Skeletal muscle tissue (tissue), 4 donors: ENCODE results near the gene LNP1. TPM values are rescaled to one million over a fixed set of nuclear protein-coding genes. Genes with fewer than 3 reads are reported as not detected.

Experiments used
- H3K27ac ChIP-seq: one replicate; pipeline ENCODE4 v1.7.0; 2013; ENCODE audit warnings: mild to moderate bottlenecking, low read depth, low read length, inconsistent platforms
- H3K27me3 ChIP-seq, 3 donors: one replicate each; pipeline ENCODE4 v1.7.0; 2013; ENCODE audit warnings: low read length in 3 of 3; ENCODE audit not compliant: control insufficient read depth in 3 of 3, insufficient read depth in 3 of 3
- H3K36me3 ChIP-seq, 3 donors: one replicate each; pipeline ENCODE4 v1.7.0; 2013; ENCODE audit warnings: low read length in 3 of 3; ENCODE audit not compliant: control insufficient read depth in 3 of 3, insufficient read depth in 3 of 3
- H3K4me1 ChIP-seq, 3 donors: one replicate each; pipeline ENCODE4 v1.7.0; 2013; ENCODE audit warnings: low read length in 3 of 3, mild to moderate bottlenecking in 3 of 3; ENCODE audit not compliant: control insufficient read depth in 3 of 3, insufficient read depth in 3 of 3
- H3K4me3 ChIP-seq, 3 donors: one replicate each; pipeline ENCODE4 v1.7.0; 2013; ENCODE audit warnings: low read length in 3 of 3
- H3K9ac ChIP-seq, 3 donors: one replicate each; pipeline ENCODE4 v1.7.0; 2013; ENCODE audit warnings: low read length in 3 of 3, mild to moderate bottlenecking in 3 of 3, moderate library complexity in 2 of 3, low read depth in 1 of 3
- H3K9me3 ChIP-seq, 3 donors: one replicate each; pipeline ENCODE4 v1.7.0; 2013; ENCODE audit warnings: low read length in 3 of 3; ENCODE audit not compliant: control insufficient read depth in 3 of 3
- total RNA-seq: library from RNA; depleted of rRNA; stranded (reverse); fragments of >200 nt; gene quantifications from one replicate; pipeline ENCODE4 v1.2.3, GENCODE V29; 2014
- donor health status: Osteomylitis.

LNP1 gene
- total RNA-seq, 1 donor from 2014 or later: 7.3 TPM

GRCh38 chr3:100407977-100408532 lies 6.7 kb downstream of the LNP1 start:
- Histone ChIP-seq H3K4me3 (no peak overlapping the region), H3K9ac (no peak overlapping the region), H3K27me3 (no peaks in the 10 kb centered on the region), H3K4me1 (peaks cover 5 to 8% (median 6%) of the 10 kb centered on the region in 3 donors), H3K27ac (no peak overlapping the region), H3K36me3 (no peaks in the 10 kb centered on the region), H3K9me3 (no peaks in the 10 kb centered on the region)

DNA sequence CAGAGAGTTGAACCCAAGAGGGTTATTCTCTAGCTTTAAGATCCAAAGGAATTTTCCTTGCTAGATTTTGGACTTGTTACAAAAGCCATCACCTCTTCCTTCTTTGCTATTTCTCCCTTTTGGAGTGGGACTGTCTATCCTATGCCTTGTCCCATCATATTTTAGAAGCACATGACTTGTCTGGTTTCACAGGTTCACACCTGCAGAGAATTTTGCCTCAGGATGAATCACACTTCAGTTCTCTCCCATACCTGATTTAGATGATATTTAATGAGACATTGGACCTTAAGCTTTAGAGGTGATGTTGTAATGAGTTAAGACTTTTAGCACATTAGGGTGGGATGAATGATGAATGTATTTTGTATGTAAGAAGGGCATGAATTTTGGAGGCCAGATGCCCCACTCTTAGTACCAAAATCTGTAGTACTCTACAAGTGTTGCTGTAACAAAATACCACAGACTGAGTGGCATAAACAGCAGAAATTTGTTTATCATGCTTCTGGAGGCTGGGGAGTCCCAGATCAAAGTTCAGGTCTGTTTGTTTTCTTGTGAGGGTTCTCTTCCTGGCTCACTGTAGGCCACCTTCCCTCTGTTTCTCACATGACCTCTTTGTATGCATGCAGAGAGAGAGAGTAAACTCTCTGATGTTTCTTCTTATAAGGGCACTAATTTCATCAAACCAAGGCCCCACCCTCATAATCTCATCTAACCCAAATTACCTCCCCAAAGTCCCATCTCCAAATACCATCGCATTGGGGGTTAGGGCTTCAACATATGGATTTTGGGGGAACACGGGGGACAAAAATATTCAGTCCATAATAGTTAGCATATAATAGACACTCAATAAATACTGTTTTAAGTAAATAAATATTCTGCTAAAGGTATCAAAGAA lies 10.0 kb downstream of the LNP1 start:
- Histone ChIP-seq H3K36me3 (no peaks in the 10 kb centered on the region), H3K4me1 (peaks cover 6 to 8% (median 8%) of the 10 kb centered on the region in 3 donors), H3K4me3 (no peak overlapping the region), H3K27me3 (no peaks in the 10 kb centered on the region), H3K27ac (no peak overlapping the region), H3K9me3 (no peaks in the 10 kb centered on the region), H3K9ac (no peak overlapping the region)

DNA sequence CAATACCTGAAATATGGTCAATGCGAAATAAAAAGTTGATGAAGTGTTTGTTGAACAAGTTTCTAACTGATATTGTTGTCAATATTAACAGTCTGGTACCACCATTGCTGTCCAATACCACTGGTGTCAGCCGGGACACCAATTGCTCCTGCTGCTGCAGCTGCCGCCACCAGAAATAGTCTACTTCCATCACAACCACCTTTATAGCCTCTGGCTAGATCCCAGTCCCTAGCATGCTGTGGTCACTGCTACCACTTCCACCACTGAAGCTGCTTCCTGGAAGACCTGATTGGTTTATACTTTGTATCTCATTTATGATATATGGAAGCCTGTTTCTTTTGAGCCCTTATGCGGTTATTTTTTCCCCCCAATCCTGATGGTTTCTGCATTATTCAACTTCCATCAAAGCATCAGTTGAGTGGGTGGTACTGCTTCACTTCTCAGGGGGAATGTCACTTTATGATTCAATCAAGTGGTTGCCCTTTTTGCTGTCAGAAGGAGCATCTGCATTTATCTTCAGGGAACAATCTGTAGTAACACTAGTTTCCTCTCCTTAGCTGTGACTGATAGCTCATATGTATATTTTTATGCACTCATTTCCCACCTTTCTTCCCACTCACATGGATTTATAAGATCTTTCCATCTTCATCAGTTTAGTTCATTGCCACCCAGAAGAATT lies 11.7 kb downstream of the LNP1 start:
- Histone ChIP-seq H3K27me3 (no peaks in the 10 kb centered on the region), H3K4me1 (peaks cover 6 to 8% (median 8%) of the 10 kb centered on the region in 3 donors), H3K4me3 (no peak overlapping the region), H3K9me3 (no peaks in the 10 kb centered on the region), H3K27ac (peak overlapping the region; percentile 71), H3K36me3 (no peaks in the 10 kb centered on the region), H3K9ac (no peak overlapping the region)

GRCh38 chr3:100413613-100414012 lies 12.3 kb downstream of the LNP1 start:
- Histone ChIP-seq H3K9me3 (no peaks in the 10 kb centered on the region), H3K4me1 (peaks cover 6 to 8% (median 8%) of the 10 kb centered on the region in 3 donors), H3K4me3 (no peak overlapping the region), H3K9ac (no peak overlapping the region), H3K36me3 (no peaks in the 10 kb centered on the region), H3K27me3 (no peaks in the 10 kb centered on the region), H3K27ac (peak overlapping the region; percentile 71)

DNA sequence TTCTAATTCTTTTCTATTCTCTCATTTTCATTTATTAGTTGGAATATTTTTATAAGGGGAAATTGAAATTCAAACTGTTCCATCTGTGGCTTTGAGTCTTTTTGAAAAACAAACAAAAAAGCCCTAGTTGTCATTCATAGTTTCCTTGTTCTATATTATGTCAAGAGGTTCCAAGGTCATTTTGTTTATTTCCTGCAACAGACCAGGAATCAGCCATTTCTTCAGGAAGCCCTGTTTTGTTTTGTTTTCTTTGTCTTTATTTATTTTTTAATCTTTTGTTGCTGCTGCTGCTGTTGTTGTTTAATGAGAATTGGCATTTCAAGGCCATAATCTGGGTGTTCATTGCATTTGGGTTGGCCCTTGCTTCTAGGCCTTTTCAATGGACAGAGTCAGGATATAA lies 14.8 kb downstream of the LNP1 start:
- Histone ChIP-seq H3K4me3 (no peak overlapping the region), H3K9ac (no peak overlapping the region), H3K9me3 (no peaks in the 10 kb centered on the region), H3K27ac (no peak overlapping the region), H3K27me3 (no peaks in the 10 kb centered on the region), H3K36me3 (no peaks in the 10 kb centered on the region), H3K4me1 (peaks cover 6 to 8% (median 8%) of the 10 kb centered on the region in 3 donors)

- H3K4me1 ChIP-seq: peaks cover 6 to 8% (median 8%) of the 10 kb centered on the region in 3 donors
- no peaks in the 10 kb centered on the region for H3K9me3 ChIP-seq
- H3K4me3 ChIP-seq: no peak overlapping the region
- H3K27me3 ChIP-seq: no peaks in the 10 kb centered on the region
- no peaks in the 10 kb centered on the region for H3K36me3 ChIP-seq
- no peak overlapping the region for H3K27ac ChIP-seq
- no peak overlapping the region for H3K9ac ChIP-seq
Measured at GRCh38 chr3:100416863-100417262, 15.5 kb downstream of the LNP1 start.

DNA sequence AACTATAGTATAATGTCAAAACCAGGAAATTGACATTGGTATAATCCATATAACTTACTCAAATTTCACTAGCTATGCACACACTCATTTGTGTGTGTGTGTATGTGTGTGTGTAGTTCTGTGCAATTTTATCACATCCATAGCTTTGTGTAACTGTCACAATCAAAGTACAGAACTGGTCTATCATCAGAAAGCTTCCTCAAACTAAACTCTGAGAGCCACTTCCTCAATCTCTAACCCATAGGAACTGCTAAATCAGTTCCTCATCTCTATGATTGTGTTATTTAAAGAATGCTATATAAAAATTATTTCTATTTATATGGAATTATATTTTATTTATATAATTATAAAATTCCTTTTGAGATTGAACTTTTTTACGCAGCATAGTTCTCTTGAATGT lies 18.1 kb downstream of the LNP1 start:
- no peaks in the 10 kb centered on the region for H3K36me3 ChIP-seq
- no peak overlapping the region for H3K9ac ChIP-seq
- H3K27me3 ChIP-seq: no peaks in the 10 kb centered on the region
- no peaks in the 10 kb centered on the region for H3K9me3 ChIP-seq
- no peaks in the 10 kb centered on the region for H3K4me1 ChIP-seq
- no peak overlapping the region for H3K27ac ChIP-seq
- no peak overlapping the region for H3K4me3 ChIP-seq

- Histone ChIP-seq H3K27me3 (no peaks in the 10 kb centered on the region), H3K9ac (no peak overlapping the region), H3K4me3 (no peak overlapping the region)
Measured at GRCh38 chr3:100420885-100421284, 19.5 kb downstream of the LNP1 start.

DNA sequence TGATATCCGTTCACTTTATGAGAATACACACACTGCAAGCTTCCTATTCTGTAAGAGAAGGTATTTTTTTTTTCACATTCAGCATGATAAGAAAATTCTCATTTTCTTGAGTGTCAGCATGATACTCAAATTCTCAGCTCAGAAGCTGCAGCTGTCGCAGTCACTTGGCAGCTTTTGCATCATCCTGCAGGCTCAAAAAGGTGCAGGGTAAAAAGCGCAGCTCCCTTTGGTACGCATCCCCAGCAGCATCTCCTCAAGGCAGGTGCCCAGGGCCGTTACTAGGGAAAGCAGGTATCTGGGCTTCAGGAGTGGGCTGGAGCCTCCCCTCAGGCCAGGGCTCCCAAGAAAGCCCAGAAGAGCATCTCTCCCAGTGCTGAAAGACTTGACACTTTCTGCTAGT lies 22.3 kb downstream of the LNP1 start:
- no peak overlapping the region for H3K4me3 ChIP-seq
- H3K27me3 ChIP-seq: no peaks in the 10 kb centered on the region
- no peaks in the 10 kb centered on the region for H3K4me1 ChIP-seq
- no peaks in the 10 kb centered on the region for H3K9me3 ChIP-seq
- H3K9ac ChIP-seq: no peak overlapping the region
- no peaks in the 10 kb centered on the region for H3K36me3 ChIP-seq
- no peak overlapping the region for H3K27ac ChIP-seq

More at GRCh38 chr3:100420885-100421284, 19.5 kb downstream of the LNP1 start:
- no peaks in the 10 kb centered on the region for H3K9me3 ChIP-seq
- H3K36me3 ChIP-seq: no peaks in the 10 kb centered on the region
- no peak overlapping the region for H3K27ac ChIP-seq
- no peaks in the 10 kb centered on the region for H3K4me1 ChIP-seq

- peaks cover 0 to 2% (median 0%) of the 10 kb centered on the region in 3 donors for H3K4me1 ChIP-seq
- no peak overlapping the region for H3K4me3 ChIP-seq
- no peak overlapping the region for H3K27ac ChIP-seq
- H3K9ac ChIP-seq: no peak overlapping the region
- no peaks in the 10 kb centered on the region for H3K36me3 ChIP-seq
- H3K27me3 ChIP-seq: no peaks in the 10 kb centered on the region
- H3K9me3 ChIP-seq: no peaks in the 10 kb centered on the region
Measured at GRCh38 chr3:100424261-100424660, 22.9 kb downstream of the LNP1 start.
